Upper lobe of left lung (tissue), 4 donors: ENCODE data around the gene SOX13.
"Not testable (repeated sequence)": the region's sequence is repeated elsewhere in the genome, so short reads cannot be mapped to it uniquely, and the experiment has no call there.

ENCODE experiments used
- EP300 ChIP-seq, 4 donors: sonication (generic); formaldehyde crosslinking; IDR thresholded peaks; one replicate each; pipeline ENCODE4 v1.5.1; 2017; ENCODE audit warnings: antibody characterized with exemption in 4 of 4, control low read depth in 2 of 4
- POLR2AphosphoS5 ChIP-seq, 2 donors: sonication (generic); formaldehyde crosslinking; IDR thresholded peaks; one replicate each; pipeline ENCODE4 v1.5.1; 2017; ENCODE audit warnings: antibody characterized with exemption in 2 of 2

- not testable (repeated sequence) for TF ChIP-seq POLR2AphosphoS5, EP300 (IDR thresholded peaks at IDR 0.05)
Measured at GRCh38 chr1:204099754-204100153, 26.8 kb downstream of the SOX13 start.
